Keratinocyte (primary cell): ENCODE data around the gene BNIP3. TPM values are rescaled to one million over a fixed set of nuclear protein-coding genes. Genes with fewer than 3 reads are reported as not detected.

ENCODE experiments used
- DNase-seq: peaks from one replicate; pipeline ENCODE4 v3.0.0-alpha.2; 2011; ENCODE audit warnings: low read depth, missing footprints, low spot score
- FAIRE-seq: peaks from 2 replicates; lab custom pipeline; 2011; peaks lifted over from hg19 to GRCh38; lab: Jason Lieb, UNC
- H2AFZ ChIP-seq: 2 replicates; pipeline ENCODE4 v1.6.0; 2012; ENCODE audit warnings: low read length, control low read depth, inconsistent platforms; ENCODE audit not compliant: control insufficient read depth
- H3K27ac ChIP-seq: 2 replicates; pipeline ENCODE4 v1.5.1; 2011; ENCODE audit warnings: low read length; ENCODE audit not compliant: control insufficient read depth, insufficient read depth
- H3K27me3 ChIP-seq: 3 replicates; pipeline ENCODE4 v1.6.0; 2011; ENCODE audit warnings: low read length; ENCODE audit not compliant: control insufficient read depth, insufficient read depth; ENCODE audit errors: extremely low read depth
- H3K36me3 ChIP-seq, 2 experiments: 2 replicates in 1 of 2; 3 replicates in 1 of 2; pipeline ENCODE4 v1.5.1; 2011; ENCODE audit warnings: low read length in 2 of 2, mild to moderate bottlenecking in 1 of 2; ENCODE audit not compliant: control insufficient read depth in 2 of 2, insufficient read depth in 2 of 2; ENCODE audit errors: extremely low read depth in 1 of 2
- H3K4me1 ChIP-seq: 3 replicates; pipeline ENCODE4 v1.5.1; 2011; ENCODE audit warnings: low read length; ENCODE audit not compliant: control insufficient read depth, insufficient read depth; ENCODE audit errors: extremely low read depth
- H3K4me2 ChIP-seq: 3 replicates; pipeline ENCODE4 v1.6.0; 2011; ENCODE audit warnings: low read depth, low read length; ENCODE audit not compliant: control insufficient read depth, insufficient read depth; ENCODE audit errors: extremely low read depth
- H3K4me3 ChIP-seq, 3 experiments: fragments of 200-600 bp in 1 of 3; sonication (generic) in 1 of 3; 2 replicates in 2 of 3; 3 replicates in 1 of 3; pipeline ENCODE4 v1.5.1; 2011 to 2016; ENCODE audit warnings: low read length in 3 of 3, mild to moderate bottlenecking in 3 of 3, control low read depth in 2 of 3, inconsistent platforms in 1 of 3, low read depth in 1 of 3, mixed read lengths in 1 of 3, mixed run types in 1 of 3, moderate library complexity in 1 of 3; ENCODE audit not compliant: control insufficient read depth in 2 of 3, insufficient read depth in 2 of 3; ENCODE audit errors: extremely low read depth in 1 of 3
- H3K79me2 ChIP-seq: 2 replicates; pipeline ENCODE4 v1.6.0; 2012; ENCODE audit warnings: low read length; ENCODE audit not compliant: control insufficient read depth, insufficient read depth
- H3K9ac ChIP-seq: 3 replicates; pipeline ENCODE4 v1.6.0; 2011; ENCODE audit warnings: low read length; ENCODE audit not compliant: control insufficient read depth, insufficient read depth; ENCODE audit errors: extremely low read depth
- H3K9me1 ChIP-seq: 3 replicates; pipeline ENCODE4 v1.6.0; 2011; ENCODE audit warnings: low read length; ENCODE audit not compliant: control insufficient read depth, insufficient read depth; ENCODE audit errors: extremely low read depth
- H3K9me3 ChIP-seq: 2 replicates; pipeline ENCODE4 v1.5.1; 2012; ENCODE audit warnings: low read depth, low read length; ENCODE audit not compliant: control insufficient read depth
- H4K20me1 ChIP-seq: 3 replicates; pipeline ENCODE4 v1.6.0; 2011; ENCODE audit warnings: low read length; ENCODE audit not compliant: control insufficient read depth, insufficient read depth; ENCODE audit errors: extremely low read depth
- EZH2 ChIP-seq: IDR thresholded peaks from one replicate; pipeline ENCODE4 v1.6.1; 2012; ENCODE audit warnings: inconsistent platforms, mild to moderate bottlenecking, low read length, moderate library complexity
- dilution Hi-C: fragments of 300-500 bp; cut with MboI; formaldehyde crosslinking; loops from one replicate; pipeline ENCODE4 v1.7.0; 2020; ENCODE audit warnings: low sequenced_read_pairs; ENCODE audit not compliant: extremely low pct_ligation_motif_present
- polyA plus RNA-seq, 5 experiments: library from polyadenylated mRNA; depleted of rRNA in 3 of 5; stranded (reverse) in 3 of 5; stranded (forward) in 1 of 5; unstranded in 1 of 5; fragments of >200 nt; gene quantifications; 1 replicate in 1 of 5; 2 replicates in 3 of 5; 3 replicates in 1 of 5; pipeline versions ENCODE4 v1.2.1 to v1.2.3, GENCODE V29; 2011 to 2012; ENCODE audit warnings: missing spikeins in 2 of 5, low read depth in 1 of 5, low replicate concordance in 1 of 5
- TF ChIP-seq, protein P1 (sequence below), 3 experiments: IDR thresholded peaks in 1 of 3; conservative IDR thresholded peaks in 1 of 3; optimal IDR thresholded peaks in 1 of 3; 2 replicates in 2 of 3; 3 replicates in 1 of 3; pipeline versions ENCODE3 to v1.5.1; 2011; ENCODE audit warnings: low read length in 3 of 3, mild to moderate bottlenecking in 3 of 3, moderate library complexity in 2 of 3, control low read depth in 1 of 3, inconsistent platforms in 1 of 3; ENCODE audit not compliant: insufficient read depth in 2 of 3; ENCODE audit errors: extremely low read depth in 1 of 3

BNIP3 gene
- polyA plus RNA-seq, 1 donor (not counting 4 experiments of a cell fraction or from before 2014, with no cell fraction given): 77.9 TPM

DNA sequence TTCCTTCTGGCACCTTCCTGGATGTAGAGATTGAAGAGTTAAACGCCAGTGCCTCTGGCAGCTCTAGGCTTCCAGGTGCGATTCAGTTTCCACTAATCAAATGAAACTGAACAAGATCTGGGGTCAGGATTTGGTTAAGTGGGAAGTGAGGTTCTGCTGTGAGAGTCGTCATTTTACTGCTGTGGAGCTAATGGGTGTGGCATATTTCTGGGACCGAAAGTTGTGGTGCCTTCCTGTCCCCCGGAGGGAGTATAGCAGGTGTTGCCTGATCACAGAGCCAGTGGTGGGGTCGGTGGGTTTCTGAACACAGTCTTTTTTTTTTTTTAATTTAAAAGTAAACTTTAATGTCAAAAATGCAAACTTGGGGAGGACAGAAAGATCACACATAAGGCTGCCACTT is 47.0 kb upstream of the BNIP3 start:
- no peak for FAIRE-seq
- no peak for TF ChIP-seq EZH2
- TF ChIP-seq, protein P1, sequence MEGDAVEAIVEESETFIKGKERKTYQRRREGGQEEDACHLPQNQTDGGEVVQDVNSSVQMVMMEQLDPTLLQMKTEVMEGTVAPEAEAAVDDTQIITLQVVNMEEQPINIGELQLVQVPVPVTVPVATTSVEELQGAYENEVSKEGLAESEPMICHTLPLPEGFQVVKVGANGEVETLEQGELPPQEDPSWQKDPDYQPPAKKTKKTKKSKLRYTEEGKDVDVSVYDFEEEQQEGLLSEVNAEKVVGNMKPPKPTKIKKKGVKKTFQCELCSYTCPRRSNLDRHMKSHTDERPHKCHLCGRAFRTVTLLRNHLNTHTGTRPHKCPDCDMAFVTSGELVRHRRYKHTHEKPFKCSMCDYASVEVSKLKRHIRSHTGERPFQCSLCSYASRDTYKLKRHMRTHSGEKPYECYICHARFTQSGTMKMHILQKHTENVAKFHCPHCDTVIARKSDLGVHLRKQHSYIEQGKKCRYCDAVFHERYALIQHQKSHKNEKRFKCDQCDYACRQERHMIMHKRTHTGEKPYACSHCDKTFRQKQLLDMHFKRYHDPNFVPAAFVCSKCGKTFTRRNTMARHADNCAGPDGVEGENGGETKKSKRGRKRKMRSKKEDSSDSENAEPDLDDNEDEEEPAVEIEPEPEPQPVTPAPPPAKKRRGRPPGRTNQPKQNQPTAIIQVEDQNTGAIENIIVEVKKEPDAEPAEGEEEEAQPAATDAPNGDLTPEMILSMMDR (optimal IDR thresholded peaks at IDR 0.05 in 1 of 3, IDR thresholded peaks at IDR 0.05 in 1 of 3, conservative IDR thresholded peaks at IDR 0.05 in 1 of 3; ENCODE audit: extremely low read depth in 1 of 3, insufficient read depth in 2 of 3, low read length in 3 of 3): no peak

DNA sequence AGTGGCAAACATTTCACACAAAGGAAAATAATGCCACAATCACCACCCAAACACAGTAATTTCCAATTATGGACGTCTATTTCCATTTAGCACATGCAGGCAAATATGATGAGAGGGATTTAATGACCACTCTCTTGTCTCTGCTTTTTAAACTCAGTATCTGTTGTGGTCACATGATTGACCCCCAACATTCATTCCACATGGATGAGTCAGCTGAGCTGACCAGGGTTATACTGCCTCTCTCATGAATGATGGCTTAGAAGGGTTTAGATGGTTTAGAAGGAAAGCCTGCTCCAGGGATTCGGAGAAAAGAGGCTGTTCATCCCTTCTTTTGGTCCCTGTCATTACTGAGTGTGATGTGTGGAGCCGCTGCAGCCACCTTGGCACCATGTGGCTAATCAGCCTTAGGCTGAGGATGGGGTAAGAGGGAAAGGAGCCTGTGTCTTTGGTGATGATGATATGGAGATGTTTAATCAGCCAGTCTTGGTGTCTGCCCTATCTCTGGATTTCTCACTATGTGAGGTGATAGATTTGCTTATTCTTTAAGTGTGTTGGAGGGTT is 45.8 kb upstream of the BNIP3 start:
- Histone ChIP-seq H3K27me3 (peaks cover 12% of the 10 kb centered on the region), H3K27ac (no peak overlapping the region), H4K20me1 (no peaks in the 10 kb centered on the region), H3K36me3 (no peaks in the 10 kb centered on the region), H2AFZ (no peak overlapping the region), H3K9ac (no peak overlapping the region), H3K9me1 (no peaks in the 10 kb centered on the region), H3K4me3 (no peak overlapping the region), H3K4me1 (no peaks in the 10 kb centered on the region), H3K79me2 (no peaks in the 10 kb centered on the region), H3K4me2 (no peak overlapping the region), H3K9me3 (no peaks in the 10 kb centered on the region)
- dilution Hi-C loops: no loop called here
- FAIRE-seq (no peak), DNase-seq (no peak)
- no peak for TF ChIP-seq EZH2
- TF ChIP-seq, protein P1 (optimal IDR thresholded peaks at IDR 0.05 in 1 of 3, IDR thresholded peaks at IDR 0.05 in 1 of 3, conservative IDR thresholded peaks at IDR 0.05 in 1 of 3; ENCODE audit: extremely low read depth in 1 of 3, insufficient read depth in 2 of 3, low read length in 3 of 3): no peak

More for the DNA sequence above, 47.0 kb upstream of the BNIP3 start:
- Histone ChIP-seq H3K79me2 (no peaks in the 10 kb centered on the region), H3K27ac (no peak overlapping the region), H3K4me2 (no peak overlapping the region), H3K4me1 (no peaks in the 10 kb centered on the region), H3K27me3 (peaks cover 15% of the 10 kb centered on the region), H4K20me1 (no peaks in the 10 kb centered on the region), H2AFZ (no peak overlapping the region), H3K9me1 (no peaks in the 10 kb centered on the region), H3K36me3 (no peaks in the 10 kb centered on the region), H3K9me3 (no peaks in the 10 kb centered on the region), H3K9ac (no peak overlapping the region), H3K4me3 (no peak overlapping the region)
- no peak for DNase-seq
- dilution Hi-C loops: no loop called here
